RWPE1 (cell line): ENCODE measurements around the gene ATP2B1.

Experiments used
- CTCF ChIA-PET: fragments of 350-600 bp; sonication (Branson Sonifier 250); formaldehyde crosslinking; extraction: SDS; loops from one replicate; lab custom pipeline; 2021; lab: Yijun Ruan, JAX
- POLR2A ChIA-PET: fragments of 400-600 bp; formaldehyde crosslinking; extraction: SDS; loops from one replicate; lab custom pipeline; 2020; ENCODE audit warnings: antibody characterized with exemption; ENCODE audit not compliant: low non-redundant PET; lab: Yijun Ruan, JAX
- DNase-seq: peaks from one replicate; pipeline ENCODE4 v3.0.0; 2012; ENCODE audit warnings: low spot score
- H3K27ac ChIP-seq: fragments of 450-650 bp; 2 replicates; pipeline ENCODE4 v1.5.1; 2017
- TF ChIP-seq, protein P1 (sequence below): fragments of 450-650 bp; conservative IDR thresholded peaks from 2 replicates; pipeline ENCODE4 v1.5.1; 2017; ENCODE audit warnings: low read depth, mild to moderate bottlenecking

Gene ATP2B1

DNA sequence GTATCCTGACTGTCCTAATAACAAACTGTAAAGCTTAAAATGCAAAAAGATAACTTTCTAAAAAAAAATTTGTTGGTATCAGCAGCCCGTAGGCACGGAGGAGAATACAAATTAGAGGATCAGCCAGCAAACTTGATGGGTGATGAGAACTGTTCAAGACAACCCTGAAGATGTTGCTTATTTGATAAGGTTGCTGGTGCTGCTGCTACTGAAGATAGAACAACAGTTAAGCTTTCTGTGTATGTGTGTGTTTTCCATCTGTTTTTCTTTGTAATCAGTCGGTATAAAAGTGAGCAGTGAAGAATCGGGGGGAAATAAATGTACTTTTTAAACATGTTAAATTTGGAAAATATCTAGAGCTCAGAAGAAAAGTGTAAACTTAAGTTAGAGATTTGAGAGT is 115.4 kb downstream of the ATP2B1 start:
- H3K27ac ChIP-seq, result no peak overlapping the region
- POLR2A ChIA-PET, result no interaction called here
- no peak for DNase-seq
- TF ChIP-seq, protein P1, sequence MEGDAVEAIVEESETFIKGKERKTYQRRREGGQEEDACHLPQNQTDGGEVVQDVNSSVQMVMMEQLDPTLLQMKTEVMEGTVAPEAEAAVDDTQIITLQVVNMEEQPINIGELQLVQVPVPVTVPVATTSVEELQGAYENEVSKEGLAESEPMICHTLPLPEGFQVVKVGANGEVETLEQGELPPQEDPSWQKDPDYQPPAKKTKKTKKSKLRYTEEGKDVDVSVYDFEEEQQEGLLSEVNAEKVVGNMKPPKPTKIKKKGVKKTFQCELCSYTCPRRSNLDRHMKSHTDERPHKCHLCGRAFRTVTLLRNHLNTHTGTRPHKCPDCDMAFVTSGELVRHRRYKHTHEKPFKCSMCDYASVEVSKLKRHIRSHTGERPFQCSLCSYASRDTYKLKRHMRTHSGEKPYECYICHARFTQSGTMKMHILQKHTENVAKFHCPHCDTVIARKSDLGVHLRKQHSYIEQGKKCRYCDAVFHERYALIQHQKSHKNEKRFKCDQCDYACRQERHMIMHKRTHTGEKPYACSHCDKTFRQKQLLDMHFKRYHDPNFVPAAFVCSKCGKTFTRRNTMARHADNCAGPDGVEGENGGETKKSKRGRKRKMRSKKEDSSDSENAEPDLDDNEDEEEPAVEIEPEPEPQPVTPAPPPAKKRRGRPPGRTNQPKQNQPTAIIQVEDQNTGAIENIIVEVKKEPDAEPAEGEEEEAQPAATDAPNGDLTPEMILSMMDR, result no peak
- CTCF ChIA-PET, result no interaction called here

DNA sequence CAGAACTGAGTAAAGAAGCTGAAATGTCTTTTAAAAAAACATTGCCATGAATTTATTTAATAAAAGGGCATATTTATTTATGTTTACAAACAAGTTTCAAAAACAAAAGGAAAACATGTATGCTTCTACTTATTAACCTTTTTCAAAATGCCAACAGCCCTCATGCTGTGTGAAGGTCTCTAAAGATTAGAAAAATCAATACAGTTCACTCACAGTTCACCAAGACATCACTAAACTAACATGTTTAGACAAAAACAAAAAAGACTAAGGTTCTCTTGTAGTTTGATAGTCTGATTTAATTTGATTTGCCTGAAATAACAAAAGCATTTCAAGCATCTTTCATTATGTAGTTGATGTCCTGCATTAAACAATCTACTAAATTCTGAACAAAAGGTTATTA is 118.9 kb downstream of the ATP2B1 start:
- POLR2A ChIA-PET, result no interaction called here
- DNase-seq, result no peak
- CTCF ChIA-PET, result no interaction called here
- TF ChIP-seq, protein P1, result no peak
- H3K27ac ChIP-seq, result no peak overlapping the region

DNA sequence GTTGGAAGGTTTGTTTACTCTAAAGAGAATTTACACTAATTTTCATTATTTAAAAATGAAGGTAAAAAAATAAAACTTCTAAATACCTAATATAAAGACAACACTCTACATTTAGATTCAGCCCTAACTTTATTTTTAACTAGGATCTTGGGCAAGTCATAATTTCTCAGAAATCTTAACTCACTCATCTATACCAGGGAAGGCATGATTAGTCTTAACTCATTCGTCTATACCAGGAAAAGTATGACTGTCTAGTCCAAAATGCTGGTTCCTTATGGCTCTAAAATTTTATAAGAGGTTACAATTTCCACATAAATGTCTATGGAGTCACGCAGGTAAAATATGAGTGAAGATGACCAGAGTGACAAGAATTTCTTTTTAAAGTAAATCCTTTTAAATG is 130.1 kb downstream of the ATP2B1 start:
- POLR2A ChIA-PET, result no interaction called here
- H3K27ac ChIP-seq, result no peak overlapping the region
- DNase-seq, result no peak
- TF ChIP-seq, protein P1, result no peak
- CTCF ChIA-PET, result interaction anchor here (0.7 kb wide), 1 partner anchor 32 kb away, joined by 3 read pairs; no protein-coding TSS in a partner anchor

DNA sequence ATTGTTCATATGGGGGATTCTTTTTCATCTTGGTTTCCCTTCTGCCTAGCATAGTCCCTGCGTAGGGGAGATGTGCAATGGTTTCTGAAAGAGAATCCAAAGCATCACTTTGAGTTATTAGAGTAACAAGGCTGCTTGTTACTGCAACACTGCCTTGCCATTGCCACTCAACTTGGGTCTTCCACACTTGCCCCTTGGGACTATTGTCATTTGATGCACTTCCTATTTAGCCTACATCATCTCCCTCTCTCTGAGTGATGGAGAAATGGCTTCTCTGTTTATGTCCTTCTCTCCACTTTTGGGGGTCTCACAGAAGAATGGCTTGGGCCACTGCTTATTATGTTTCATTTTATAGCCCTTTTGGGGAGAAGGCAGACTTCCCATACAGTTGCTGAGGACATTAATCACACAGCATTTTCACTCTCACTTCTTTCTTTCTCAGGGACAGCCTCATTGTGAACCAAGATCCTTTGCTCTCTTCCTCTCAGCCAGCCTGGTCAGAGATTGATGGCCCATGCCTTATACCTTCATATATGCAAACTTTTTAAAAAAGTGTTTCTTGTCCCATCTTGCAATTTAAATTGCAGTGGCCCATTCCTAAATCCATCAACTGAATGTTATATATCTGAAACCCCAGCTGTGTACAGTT is 131.9 kb downstream of the ATP2B1 start:
- TF ChIP-seq, protein P1, result no peak
- CTCF ChIA-PET, result no interaction called here
- no peak for DNase-seq
- H3K27ac ChIP-seq, result no peak overlapping the region
- POLR2A ChIA-PET, result no interaction called here

DNA sequence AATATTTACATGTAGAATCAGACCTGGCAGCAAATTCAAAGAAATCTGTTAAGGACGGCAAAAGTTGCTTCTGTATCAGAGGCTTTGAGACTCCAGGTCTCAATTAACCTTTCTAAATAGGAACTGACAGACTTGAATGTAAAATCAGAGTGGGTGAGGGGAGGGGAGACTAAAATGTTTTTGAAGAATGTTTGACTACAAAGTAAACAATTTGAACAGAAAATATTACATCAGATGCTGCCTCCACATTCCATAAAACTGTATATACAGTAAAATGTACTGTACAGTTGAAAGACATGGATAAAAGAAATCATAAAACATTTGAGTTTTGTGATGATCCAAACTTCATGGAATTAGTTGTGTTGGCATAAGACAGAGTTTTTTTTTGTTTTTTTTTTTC is 133.3 kb downstream of the ATP2B1 start:
- CTCF ChIA-PET, result no interaction called here
- no peak overlapping the region for H3K27ac ChIP-seq
- TF ChIP-seq, protein P1, result no peak
- POLR2A ChIA-PET, result no interaction called here
- no peak for DNase-seq

DNA sequence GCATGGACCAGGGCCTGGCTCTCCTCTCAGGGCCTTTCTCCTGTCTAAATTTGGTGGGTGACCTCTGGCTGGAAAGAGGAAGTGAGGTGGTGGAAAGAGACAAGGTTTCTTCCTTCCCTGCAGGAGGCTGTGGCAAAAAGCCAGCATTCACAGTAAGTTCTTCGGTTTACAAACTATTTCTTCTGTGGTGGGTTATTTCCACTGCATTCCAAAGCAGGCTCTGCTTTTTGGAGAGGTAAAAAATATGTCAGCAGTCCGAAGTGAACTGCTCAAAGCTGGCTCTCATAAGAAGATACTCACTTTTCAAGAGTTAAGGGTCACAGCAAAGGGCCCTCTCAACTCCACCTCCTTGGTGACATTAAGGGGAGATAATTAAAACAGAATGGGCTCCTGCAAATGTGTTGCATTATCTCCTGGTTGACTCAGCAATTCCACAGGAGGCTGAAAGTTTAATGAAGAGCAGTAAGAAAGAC is 133.9 kb downstream of the ATP2B1 start:
- ChIA-PET POLR2A (no interaction called here), CTCF (interaction anchor here (0.6 kb wide), 1 partner anchor 37 kb away, joined by 3 read pairs; no protein-coding TSS in a partner anchor)
- DNase-seq, result no peak
- TF ChIP-seq, protein P1, result no peak
- H3K27ac ChIP-seq, result no peak overlapping the region
